Activated B cell treated with CpG ODN at 0.5 μM for 24 hours (primary cell): Measurements from ENCODE around the gene PRKAG1. TPM values are rescaled to one million over a fixed set of nuclear protein-coding genes. Genes with fewer than 3 reads are reported as not detected.

Experiments
- ATAC-seq: fragments of 200-7000 bp; cut with Tn5 transposase; one replicate; pipeline ENCODE4 v1.10.0; 2021; ENCODE audit warnings: low read depth, mild to moderate bottlenecking, moderate library complexity
- CTCF ChIA-PET: fragments of 350-600 bp; sonication (Branson Sonifier 250); formaldehyde crosslinking; loops from one replicate; lab custom pipeline; 2021; ENCODE audit warnings: antibody characterized with exemption; lab: Charles Lee
- POLR2A ChIA-PET: fragments of 350-600 bp; sonication (Branson Sonifier 250); formaldehyde crosslinking; loops from one replicate; lab custom pipeline; 2021; ENCODE audit warnings: antibody characterized with exemption; lab: Charles Lee
- DNase-seq: peaks from one replicate; pipeline ENCODE4 v3.0.0; 2022
- H3K27ac Mint-ChIP-seq: one replicate; pipeline ENCODE4 v1.8.0; 2020; ENCODE audit warnings: mixed read lengths
- H3K27me3 Mint-ChIP-seq: one replicate; pipeline ENCODE4 v1.8.0; 2021; ENCODE audit warnings: mixed read lengths
- H3K36me3 Mint-ChIP-seq: one replicate; pipeline ENCODE4 v1.8.0; 2021; ENCODE audit warnings: low read depth, mixed read lengths
- H3K4me1 Mint-ChIP-seq: one replicate; pipeline ENCODE4 v1.8.0; 2021; ENCODE audit warnings: mixed read lengths
- H3K4me3 Mint-ChIP-seq: one replicate; pipeline ENCODE4 v1.8.0; 2020; ENCODE audit warnings: mild to moderate bottlenecking, mixed read lengths
- H3K9me3 Mint-ChIP-seq: one replicate; pipeline ENCODE4 v1.8.0; 2020; ENCODE audit warnings: mixed read lengths
- intact Hi-C: fragments of 100-400 bp; cut with micrococcal nuclease; formaldehyde crosslinking; loops from one replicate; pipeline ENCODE4 v1.15.1; 2024
- total RNA-seq: library from RNA; stranded (reverse); gene quantifications from 2 replicates; pipeline ENCODE4 v1.2.3, GENCODE V29; 2022
- TF ChIP-seq, protein P1 (sequence below): fragments of 200-600 bp; IDR thresholded peaks from one replicate; pipeline ENCODE4 v1.8.0; 2022; ENCODE audit warnings: antibody characterized with exemption, mild to moderate bottlenecking

The PRKAG1 gene
- total RNA-seq, 1 donor from 2014 or later, result 70.5 TPM

GRCh38 chr12:49039421-49040363, 21.1 kb upstream of the PRKAG1 start:
- CTCF ChIA-PET, result interaction anchor here (0.8 kb wide), 1 partner anchor 43 kb away, joined by 3 read pairs; no protein-coding TSS in a partner anchor
- no peak for ATAC-seq
- POLR2A ChIA-PET, result interaction anchor here (1.2 kb wide), 1 partner anchor 20 kb away, joined by 3 read pairs; no protein-coding TSS in a partner anchor
- TF ChIP-seq, protein P1, sequence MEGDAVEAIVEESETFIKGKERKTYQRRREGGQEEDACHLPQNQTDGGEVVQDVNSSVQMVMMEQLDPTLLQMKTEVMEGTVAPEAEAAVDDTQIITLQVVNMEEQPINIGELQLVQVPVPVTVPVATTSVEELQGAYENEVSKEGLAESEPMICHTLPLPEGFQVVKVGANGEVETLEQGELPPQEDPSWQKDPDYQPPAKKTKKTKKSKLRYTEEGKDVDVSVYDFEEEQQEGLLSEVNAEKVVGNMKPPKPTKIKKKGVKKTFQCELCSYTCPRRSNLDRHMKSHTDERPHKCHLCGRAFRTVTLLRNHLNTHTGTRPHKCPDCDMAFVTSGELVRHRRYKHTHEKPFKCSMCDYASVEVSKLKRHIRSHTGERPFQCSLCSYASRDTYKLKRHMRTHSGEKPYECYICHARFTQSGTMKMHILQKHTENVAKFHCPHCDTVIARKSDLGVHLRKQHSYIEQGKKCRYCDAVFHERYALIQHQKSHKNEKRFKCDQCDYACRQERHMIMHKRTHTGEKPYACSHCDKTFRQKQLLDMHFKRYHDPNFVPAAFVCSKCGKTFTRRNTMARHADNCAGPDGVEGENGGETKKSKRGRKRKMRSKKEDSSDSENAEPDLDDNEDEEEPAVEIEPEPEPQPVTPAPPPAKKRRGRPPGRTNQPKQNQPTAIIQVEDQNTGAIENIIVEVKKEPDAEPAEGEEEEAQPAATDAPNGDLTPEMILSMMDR, result no peak
- intact Hi-C loops, result no loop called here
- H3K4me1 Mint-ChIP-seq, result no peaks in the 10 kb centered on the region
- H3K36me3 Mint-ChIP-seq, result peaks cover 93% of the 10 kb centered on the region
- no peak for DNase-seq
- no peaks in the 10 kb centered on the region for H3K9me3 Mint-ChIP-seq
- no peaks in the 10 kb centered on the region for H3K27me3 Mint-ChIP-seq
- H3K27ac Mint-ChIP-seq, result no peak overlapping the region
- H3K4me3 Mint-ChIP-seq, result no peak overlapping the region

DNA sequence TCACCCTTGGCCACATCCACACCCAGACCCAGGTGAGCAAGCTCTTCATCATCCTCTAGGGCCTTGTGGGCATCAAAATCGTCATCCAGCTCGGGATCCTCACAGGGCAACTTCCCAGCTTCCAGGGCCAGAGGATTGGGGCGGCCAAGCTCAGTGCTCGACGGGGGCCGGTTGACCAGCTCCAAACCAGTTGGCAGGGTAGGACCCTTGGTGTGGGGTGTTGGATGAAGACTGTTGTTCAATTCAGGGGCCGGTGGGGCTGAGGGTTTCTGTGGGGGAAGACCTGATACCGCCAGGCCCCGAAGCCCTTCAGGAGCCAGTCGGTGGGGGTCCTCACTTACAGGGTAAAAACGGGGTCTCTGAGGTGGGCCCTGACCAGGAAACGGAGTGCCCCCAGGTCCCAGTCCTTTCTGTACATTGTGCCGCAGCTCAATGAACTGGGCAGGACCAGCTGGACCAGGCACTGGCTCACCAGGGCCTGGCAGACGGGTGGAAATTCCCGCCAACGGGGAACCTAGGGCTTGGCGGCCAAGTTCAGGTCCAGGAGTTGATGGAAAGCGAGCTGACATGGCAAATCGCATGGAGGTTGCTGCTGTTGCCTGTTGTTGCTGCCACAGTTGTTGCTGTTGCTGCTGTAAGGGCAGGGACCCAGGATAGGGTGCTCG, 19.8 kb upstream of the PRKAG1 start:
- TF ChIP-seq, protein P1, result no peak
- Mint-ChIP-seq H3K27me3 (no peaks in the 10 kb centered on the region), H3K4me1 (no peaks in the 10 kb centered on the region), H3K4me3 (no peak overlapping the region), H3K27ac (no peak overlapping the region), H3K36me3 (peaks cover 92% of the 10 kb centered on the region), H3K9me3 (no peaks in the 10 kb centered on the region)
- CTCF ChIA-PET, result interaction anchor here (0.8 kb wide), 1 partner anchor 41 kb away, joined by 3 read pairs; no protein-coding TSS in a partner anchor
- no peak for ATAC-seq
- no peak for DNase-seq
- POLR2A ChIA-PET, result interaction anchor here (0.5 kb wide), 1 partner anchor 35 kb away, joined by 3 read pairs; no protein-coding TSS in a partner anchor
- intact Hi-C loops, result no loop called here

DNA sequence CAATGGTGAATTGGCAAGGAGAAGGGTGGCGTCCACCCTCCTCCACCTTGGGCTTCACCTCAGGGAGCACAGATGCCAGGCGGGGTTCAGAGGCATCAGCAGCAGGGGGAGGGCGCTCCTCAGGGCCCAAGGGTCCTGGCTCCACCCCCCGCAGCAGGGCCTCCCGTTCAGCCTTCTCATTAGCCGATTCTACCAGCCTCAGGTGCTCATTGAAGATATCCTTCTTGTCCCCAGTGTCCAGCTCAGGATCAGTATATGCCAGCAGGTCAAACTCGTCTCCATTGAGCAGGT, 19.3 kb upstream of the PRKAG1 start:
- Mint-ChIP-seq H3K9me3 (no peaks in the 10 kb centered on the region), H3K27ac (no peak overlapping the region), H3K36me3 (peaks cover 90% of the 10 kb centered on the region), H3K4me1 (no peaks in the 10 kb centered on the region), H3K27me3 (no peaks in the 10 kb centered on the region), H3K4me3 (no peak overlapping the region)
- intact Hi-C loops, result no loop called here
- TF ChIP-seq, protein P1, result no peak
- ATAC-seq (no peak), DNase-seq (no peak)
- ChIA-PET CTCF (no interaction called here), POLR2A (interaction anchor here (0.5 kb wide), 1 partner anchor 35 kb away, joined by 3 read pairs; no protein-coding TSS in a partner anchor)

- H3K36me3 Mint-ChIP-seq, result peaks cover 90% of the 10 kb centered on the region
- DNase-seq (no peak), ATAC-seq (no peak)
- no peaks in the 10 kb centered on the region for H3K4me1 Mint-ChIP-seq
- POLR2A ChIA-PET, result interaction anchor here (0.5 to 1.1 kb wide), 3 partner anchors 17 to 198 kb away, joined by 3 to 4 read pairs (median 3); no protein-coding TSS in a partner anchor
- no peak overlapping the region for H3K27ac Mint-ChIP-seq
- intact Hi-C loops, result no loop called here
- H3K4me3 Mint-ChIP-seq, result no peak overlapping the region
- no peaks in the 10 kb centered on the region for H3K9me3 Mint-ChIP-seq
- TF ChIP-seq, protein P1, result no peak
- CTCF ChIA-PET, result no interaction called here
- no peaks in the 10 kb centered on the region for H3K27me3 Mint-ChIP-seq
Observed at GRCh38 chr12:49037111-49037946, 18.8 kb upstream of the PRKAG1 start.
